CD4-positive, alpha-beta T cell (primary cell): ENCODE results near the gene AFF3. TPM values are rescaled to one million over a fixed set of nuclear protein-coding genes. Genes with fewer than 3 reads are reported as not detected.

Source experiments
- ATAC-seq: fragments of 200-7000 bp; cut with Tn5 transposase; one replicate; pipeline ENCODE4 v1.10.0; 2022; ENCODE audit warnings: mild to moderate bottlenecking; ENCODE audit not compliant: poor library complexity
- CTCF ChIA-PET: fragments of 350-600 bp; sonication (Branson Sonifier 250); formaldehyde crosslinking; loops from one replicate; lab custom pipeline; 2021; ENCODE audit warnings: antibody characterized with exemption, inconsistent platforms; lab: Charles Lee
- POLR2A ChIA-PET: fragments of 350-600 bp; sonication (Branson Sonifier 250); formaldehyde crosslinking; loops from one replicate; lab custom pipeline; 2021; ENCODE audit warnings: antibody characterized with exemption, inconsistent platforms; lab: Charles Lee
- DNase-seq, 14 experiments: peaks; one replicate each; pipeline ENCODE4 v3.0.0-alpha.2; 2013 to 2020; ENCODE audit warnings: mixed read lengths in 2 of 14
- H3K27ac ChIP-seq, 2 donors: one replicate each; pipeline versions ENCODE4 v1.5.1 to v1.7.0; 2013; ENCODE audit warnings: low read length in 2 of 2, low read depth in 1 of 2, mild to moderate bottlenecking in 1 of 2
- H3K27me3 ChIP-seq, 2 experiments: 1 replicate in 1 of 2; 2 replicates in 1 of 2; pipeline versions ENCODE4 v1.6.1 to v1.7.0; 2013; ENCODE audit warnings: low read length in 2 of 2, control low read depth in 1 of 2, mild to moderate bottlenecking in 1 of 2, moderate library complexity in 1 of 2; ENCODE audit not compliant: insufficient read depth in 2 of 2, control insufficient read depth in 1 of 2
- H3K36me3 ChIP-seq: one replicate; pipeline ENCODE4 v1.6.1; 2013; ENCODE audit warnings: low read length, control low read depth; ENCODE audit not compliant: insufficient read depth
- H3K4me1 ChIP-seq: one replicate; pipeline ENCODE4 v1.6.1; 2013; ENCODE audit warnings: low read length, control low read depth; ENCODE audit not compliant: insufficient read depth
- H3K4me3 ChIP-seq: one replicate; pipeline ENCODE4 v1.5.1; 2013; ENCODE audit warnings: mild to moderate bottlenecking, low read length, moderate library complexity
- H3K9me3 ChIP-seq, 2 experiments: 1 replicate in 1 of 2; 2 replicates in 1 of 2; pipeline versions ENCODE4 v1.6.1 to v1.7.0; 2013; ENCODE audit warnings: low read length in 2 of 2, mild to moderate bottlenecking in 2 of 2, control low read depth in 1 of 2, moderate library complexity in 1 of 2; ENCODE audit not compliant: control insufficient read depth in 1 of 2, insufficient read depth in 1 of 2
- H3K27ac Mint-ChIP-seq: one replicate; pipeline ENCODE4 v1.8.0; 2020; ENCODE audit warnings: mixed read lengths
- H3K27me3 Mint-ChIP-seq: one replicate; pipeline ENCODE4 v1.8.0; 2021; ENCODE audit warnings: mixed read lengths
- H3K36me3 Mint-ChIP-seq: one replicate; pipeline ENCODE4 v1.8.0; 2021; ENCODE audit warnings: low read depth, mixed read lengths
- H3K4me1 Mint-ChIP-seq: one replicate; pipeline ENCODE4 v1.8.0; 2021; ENCODE audit warnings: low read depth, mixed read lengths
- H3K4me3 Mint-ChIP-seq: one replicate; pipeline ENCODE4 v1.8.0; 2020; ENCODE audit warnings: mild to moderate bottlenecking, mixed read lengths
- H3K9me3 Mint-ChIP-seq: one replicate; pipeline ENCODE4 v1.8.0; 2020; ENCODE audit warnings: mixed read lengths
- intact Hi-C, 2 experiments: fragments of 100-400 bp; cut with DNase I in 1 of 2; cut with micrococcal nuclease in 1 of 2; formaldehyde crosslinking; loops; one replicate each; pipeline versions ENCODE4 v1.15.1 to v1.9.0; 2023 to 2025; cut with DNase I, micrococcal nuclease
- total RNA-seq, 174 experiments: library from RNA in 2 of 174; stranded (reverse) in 2 of 174; gene quantifications; one replicate each; pipeline ENCODE4 v1.2.3 and lab custom pipeline; 2021 to 2026
- TF ChIP-seq, protein P1 (sequence below): fragments of 200-600 bp; IDR thresholded peaks from one replicate; pipeline ENCODE4 v1.8.0; 2022; ENCODE audit warnings: antibody characterized with exemption, mild to moderate bottlenecking

AFF3 gene
- total RNA-seq, 2 experiments from 2014 or later, result 15.4 to 15.7 TPM

DNA sequence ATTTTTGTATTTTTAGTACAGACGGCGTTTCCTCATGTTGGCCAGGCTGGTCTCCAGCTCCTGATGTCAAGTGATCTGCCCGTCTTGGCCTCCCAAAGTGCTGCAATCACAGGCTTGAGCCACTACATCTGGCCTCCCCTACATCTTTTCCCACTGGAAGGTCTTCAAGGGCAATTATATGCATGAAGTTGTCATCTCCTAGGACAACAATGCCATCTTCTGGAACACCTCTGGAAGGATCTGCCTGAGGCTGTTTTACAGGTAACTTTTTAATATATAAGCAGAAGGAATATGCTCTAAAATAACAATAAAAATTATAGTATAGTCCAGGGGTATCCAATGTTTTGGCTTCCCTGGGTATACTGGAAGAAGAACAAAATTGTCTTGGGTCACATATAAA lies 321.4 kb downstream of the AFF3 start:
- no peaks in the 10 kb centered on the region for H3K4me1 ChIP-seq
- Mint-ChIP-seq H3K4me3 (no peak overlapping the region), H3K36me3 (no peaks in the 10 kb centered on the region), H3K9me3 (no peaks in the 10 kb centered on the region), H3K27me3 (no peaks in the 10 kb centered on the region), H3K27ac (no peak overlapping the region), H3K4me1 (no peaks in the 10 kb centered on the region)
- H3K27ac ChIP-seq, result no peak overlapping the region
- no peaks in the 10 kb centered on the region for H3K36me3 ChIP-seq
- TF ChIP-seq, protein P1, sequence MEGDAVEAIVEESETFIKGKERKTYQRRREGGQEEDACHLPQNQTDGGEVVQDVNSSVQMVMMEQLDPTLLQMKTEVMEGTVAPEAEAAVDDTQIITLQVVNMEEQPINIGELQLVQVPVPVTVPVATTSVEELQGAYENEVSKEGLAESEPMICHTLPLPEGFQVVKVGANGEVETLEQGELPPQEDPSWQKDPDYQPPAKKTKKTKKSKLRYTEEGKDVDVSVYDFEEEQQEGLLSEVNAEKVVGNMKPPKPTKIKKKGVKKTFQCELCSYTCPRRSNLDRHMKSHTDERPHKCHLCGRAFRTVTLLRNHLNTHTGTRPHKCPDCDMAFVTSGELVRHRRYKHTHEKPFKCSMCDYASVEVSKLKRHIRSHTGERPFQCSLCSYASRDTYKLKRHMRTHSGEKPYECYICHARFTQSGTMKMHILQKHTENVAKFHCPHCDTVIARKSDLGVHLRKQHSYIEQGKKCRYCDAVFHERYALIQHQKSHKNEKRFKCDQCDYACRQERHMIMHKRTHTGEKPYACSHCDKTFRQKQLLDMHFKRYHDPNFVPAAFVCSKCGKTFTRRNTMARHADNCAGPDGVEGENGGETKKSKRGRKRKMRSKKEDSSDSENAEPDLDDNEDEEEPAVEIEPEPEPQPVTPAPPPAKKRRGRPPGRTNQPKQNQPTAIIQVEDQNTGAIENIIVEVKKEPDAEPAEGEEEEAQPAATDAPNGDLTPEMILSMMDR, result no peak
- no peaks in the 10 kb centered on the region for H3K27me3 ChIP-seq
- DNase-seq (no peak), ATAC-seq (no peak)
- no peak overlapping the region for H3K4me3 ChIP-seq
- H3K9me3 ChIP-seq, result no peaks in the 10 kb centered on the region
- intact Hi-C loops, result no loop called here
- ChIA-PET POLR2A (no interaction called here), CTCF (no interaction called here)

DNA sequence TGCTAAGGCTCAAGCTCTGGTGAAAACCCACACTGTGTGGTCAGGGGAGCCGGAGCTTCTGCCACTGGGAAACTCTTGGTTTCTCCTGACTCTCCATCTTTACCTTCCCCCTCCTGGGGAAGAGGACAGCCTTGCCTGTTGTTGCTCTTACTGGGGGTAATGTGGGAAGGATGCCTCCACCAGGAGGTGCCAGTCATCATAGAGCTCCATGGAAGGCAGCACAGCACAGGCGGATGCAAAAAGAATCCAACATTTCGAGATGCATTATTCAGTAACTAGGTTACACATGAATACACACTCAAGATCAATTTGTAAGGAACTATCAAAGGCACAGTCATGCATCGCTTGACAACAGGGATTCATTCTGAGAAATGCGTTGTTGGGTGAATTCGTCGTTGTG lies 322.6 kb downstream of the AFF3 start:
- TF ChIP-seq, protein P1, result no peak
- no peaks in the 10 kb centered on the region for H3K4me1 Mint-ChIP-seq
- no peak for ATAC-seq
- no peak overlapping the region for H3K4me3 Mint-ChIP-seq
- no peaks in the 10 kb centered on the region for H3K36me3 Mint-ChIP-seq
- Histone ChIP-seq H3K9me3 (no peaks in the 10 kb centered on the region), H3K27me3 (no peaks in the 10 kb centered on the region), H3K4me3 (no peak overlapping the region), H3K4me1 (no peaks in the 10 kb centered on the region), H3K27ac (no peak overlapping the region), H3K36me3 (no peaks in the 10 kb centered on the region)
- no peak overlapping the region for H3K27ac Mint-ChIP-seq
- H3K9me3 Mint-ChIP-seq, result no peaks in the 10 kb centered on the region
- ChIA-PET CTCF (no interaction called here), POLR2A (no interaction called here)
- no peak for DNase-seq
- intact Hi-C loops, result loop anchor here in 1 of 2 experiments (5.0 kb wide), 1 partner anchor 423 kb away; no protein-coding TSS in a partner anchor
- no peaks in the 10 kb centered on the region for H3K27me3 Mint-ChIP-seq

DNA sequence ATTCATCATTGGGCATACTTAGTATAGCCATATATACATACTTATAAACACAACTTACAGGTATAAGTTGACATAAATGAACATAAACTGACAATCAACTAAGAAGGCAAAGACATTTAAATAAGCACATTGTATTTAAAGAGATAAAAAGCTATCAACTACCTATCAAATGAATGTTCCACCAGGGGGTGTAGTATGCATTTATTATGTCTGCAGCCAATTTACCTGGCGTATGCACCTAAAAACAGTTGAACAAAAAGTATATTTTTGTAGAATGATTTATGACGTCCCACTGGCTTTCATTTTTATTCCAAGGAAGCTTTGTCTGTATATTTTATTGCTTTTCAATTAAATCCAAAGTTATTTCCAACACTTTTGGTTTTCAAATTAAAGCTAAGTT lies 323.5 kb downstream of the AFF3 start:
- Mint-ChIP-seq H3K27me3 (no peaks in the 10 kb centered on the region), H3K27ac (no peak overlapping the region), H3K4me3 (no peak overlapping the region), H3K9me3 (no peaks in the 10 kb centered on the region), H3K4me1 (no peaks in the 10 kb centered on the region), H3K36me3 (no peaks in the 10 kb centered on the region)
- intact Hi-C loops, result loop anchor here in 1 of 2 experiments (5.0 kb wide), 1 partner anchor 423 kb away; no protein-coding TSS in a partner anchor
- CTCF ChIA-PET, result interaction anchor here (0.9 kb wide), 1 partner anchor 47 kb away, joined by 3 read pairs; no protein-coding TSS in a partner anchor
- Histone ChIP-seq H3K36me3 (no peaks in the 10 kb centered on the region), H3K9me3 (no peaks in the 10 kb centered on the region), H3K4me1 (no peaks in the 10 kb centered on the region), H3K27me3 (no peaks in the 10 kb centered on the region), H3K4me3 (no peak overlapping the region), H3K27ac (no peak overlapping the region)
- DNase-seq (peak in 3 of 14 experiments; percentile 10 to 19 (median 17)), ATAC-seq (no peak)
- POLR2A ChIA-PET, result no interaction called here
- TF ChIP-seq, protein P1, result peak; percentile 9
